CD4-positive, alpha-beta T cell (primary cell): ENCODE data around the gene LRP1B. TPM values are rescaled to one million over a fixed set of nuclear protein-coding genes. Genes with fewer than 3 reads are reported as not detected.

Experiments used
- ATAC-seq: fragments of 200-7000 bp; cut with Tn5 transposase; one replicate; pipeline ENCODE4 v1.10.0; 2022; ENCODE audit warnings: mild to moderate bottlenecking; ENCODE audit not compliant: poor library complexity
- CTCF ChIA-PET: fragments of 350-600 bp; sonication (Branson Sonifier 250); formaldehyde crosslinking; loops from one replicate; lab custom pipeline; 2021; ENCODE audit warnings: antibody characterized with exemption, inconsistent platforms; lab: Charles Lee
- POLR2A ChIA-PET: fragments of 350-600 bp; sonication (Branson Sonifier 250); formaldehyde crosslinking; loops from one replicate; lab custom pipeline; 2021; ENCODE audit warnings: antibody characterized with exemption, inconsistent platforms; lab: Charles Lee
- DNase-seq, 14 experiments: peaks; one replicate each; pipeline ENCODE4 v3.0.0-alpha.2; 2013 to 2020; ENCODE audit warnings: mixed read lengths in 2 of 14
- H3K27ac ChIP-seq, 2 donors: one replicate each; pipeline versions ENCODE4 v1.5.1 to v1.7.0; 2013; ENCODE audit warnings: low read length in 2 of 2, low read depth in 1 of 2, mild to moderate bottlenecking in 1 of 2
- H3K27me3 ChIP-seq, 2 experiments: 1 replicate in 1 of 2; 2 replicates in 1 of 2; pipeline versions ENCODE4 v1.6.1 to v1.7.0; 2013; ENCODE audit warnings: low read length in 2 of 2, control low read depth in 1 of 2, mild to moderate bottlenecking in 1 of 2, moderate library complexity in 1 of 2; ENCODE audit not compliant: insufficient read depth in 2 of 2, control insufficient read depth in 1 of 2
- H3K36me3 ChIP-seq: one replicate; pipeline ENCODE4 v1.6.1; 2013; ENCODE audit warnings: low read length, control low read depth; ENCODE audit not compliant: insufficient read depth
- H3K4me1 ChIP-seq: one replicate; pipeline ENCODE4 v1.6.1; 2013; ENCODE audit warnings: low read length, control low read depth; ENCODE audit not compliant: insufficient read depth
- H3K4me3 ChIP-seq: one replicate; pipeline ENCODE4 v1.5.1; 2013; ENCODE audit warnings: mild to moderate bottlenecking, low read length, moderate library complexity
- H3K9me3 ChIP-seq, 2 experiments: 1 replicate in 1 of 2; 2 replicates in 1 of 2; pipeline versions ENCODE4 v1.6.1 to v1.7.0; 2013; ENCODE audit warnings: low read length in 2 of 2, mild to moderate bottlenecking in 2 of 2, control low read depth in 1 of 2, moderate library complexity in 1 of 2; ENCODE audit not compliant: control insufficient read depth in 1 of 2, insufficient read depth in 1 of 2
- H3K27ac Mint-ChIP-seq: one replicate; pipeline ENCODE4 v1.8.0; 2020; ENCODE audit warnings: mixed read lengths
- H3K27me3 Mint-ChIP-seq: one replicate; pipeline ENCODE4 v1.8.0; 2021; ENCODE audit warnings: mixed read lengths
- H3K36me3 Mint-ChIP-seq: one replicate; pipeline ENCODE4 v1.8.0; 2021; ENCODE audit warnings: low read depth, mixed read lengths
- H3K4me1 Mint-ChIP-seq: one replicate; pipeline ENCODE4 v1.8.0; 2021; ENCODE audit warnings: low read depth, mixed read lengths
- H3K4me3 Mint-ChIP-seq: one replicate; pipeline ENCODE4 v1.8.0; 2020; ENCODE audit warnings: mild to moderate bottlenecking, mixed read lengths
- H3K9me3 Mint-ChIP-seq: one replicate; pipeline ENCODE4 v1.8.0; 2020; ENCODE audit warnings: mixed read lengths
- intact Hi-C, 2 experiments: fragments of 100-400 bp; cut with DNase I in 1 of 2; cut with micrococcal nuclease in 1 of 2; formaldehyde crosslinking; loops; one replicate each; pipeline versions ENCODE4 v1.15.1 to v1.9.0; 2023 to 2025; cut with DNase I, micrococcal nuclease
- total RNA-seq, 174 experiments: library from RNA in 2 of 174; stranded (reverse) in 2 of 174; gene quantifications; one replicate each; pipeline ENCODE4 v1.2.3 and lab custom pipeline; 2021 to 2026
- TF ChIP-seq, protein P1 (sequence below): fragments of 200-600 bp; IDR thresholded peaks from one replicate; pipeline ENCODE4 v1.8.0; 2022; ENCODE audit warnings: antibody characterized with exemption, mild to moderate bottlenecking

The LRP1B gene
- total RNA-seq, 2 experiments from 2014 or later, result not detected

DNA sequence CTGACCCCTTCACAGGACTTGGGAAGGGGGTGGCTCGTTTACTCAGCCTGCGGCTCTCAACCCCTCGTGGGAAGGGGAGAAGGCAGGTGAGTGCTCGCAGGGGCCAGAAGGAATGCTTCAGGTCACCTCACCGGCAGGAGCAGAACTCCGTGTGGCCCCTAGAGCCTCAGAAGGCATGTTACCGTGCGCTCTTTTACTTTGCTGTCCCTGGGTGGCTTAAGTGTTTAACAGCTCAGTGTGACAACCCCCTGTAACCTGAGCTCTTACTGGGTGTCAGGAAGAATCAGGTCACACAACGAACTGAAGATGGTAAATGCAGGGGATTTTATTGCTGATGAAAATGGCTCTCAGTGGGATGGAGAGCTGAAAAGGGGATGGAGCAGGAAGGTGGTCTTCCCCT is 1235.4 kb downstream of the LRP1B start:
- Histone ChIP-seq H3K27me3 (no peaks in the 10 kb centered on the region), H3K4me1 (no peaks in the 10 kb centered on the region)
- CTCF ChIA-PET, result no interaction called here

DNA sequence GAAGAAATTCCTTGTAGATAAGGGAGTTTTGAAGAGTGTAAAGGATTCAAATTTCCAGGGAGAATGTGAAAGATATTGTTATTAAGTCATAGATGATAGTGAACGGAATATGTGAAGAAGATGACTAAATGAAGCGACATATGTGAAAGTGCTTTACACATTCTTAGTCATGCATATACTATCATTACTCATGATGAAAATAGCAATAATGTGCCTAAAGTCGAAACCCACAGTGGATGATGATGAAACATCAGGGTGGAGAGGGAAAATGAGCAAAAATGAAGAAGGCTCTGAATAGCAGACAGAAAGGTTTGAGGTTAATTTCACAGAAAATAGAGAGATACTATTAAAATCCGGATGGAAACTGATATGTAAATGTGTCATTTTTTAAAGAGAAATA is 1237.1 kb downstream of the LRP1B start:
- H3K27me3 ChIP-seq, result no peaks in the 10 kb centered on the region
- peaks cover 3 to 7% of the 10 kb centered on the region in 2 experiments for H3K9me3 ChIP-seq
- no peak overlapping the region for H3K27ac Mint-ChIP-seq
- peaks cover 18% of the 10 kb centered on the region for H3K9me3 Mint-ChIP-seq
- intact Hi-C loops, result no loop called here
- no peaks in the 10 kb centered on the region for H3K36me3 ChIP-seq
- no peaks in the 10 kb centered on the region for H3K27me3 Mint-ChIP-seq
- H3K4me3 ChIP-seq, result no peak overlapping the region
- TF ChIP-seq, protein P1, sequence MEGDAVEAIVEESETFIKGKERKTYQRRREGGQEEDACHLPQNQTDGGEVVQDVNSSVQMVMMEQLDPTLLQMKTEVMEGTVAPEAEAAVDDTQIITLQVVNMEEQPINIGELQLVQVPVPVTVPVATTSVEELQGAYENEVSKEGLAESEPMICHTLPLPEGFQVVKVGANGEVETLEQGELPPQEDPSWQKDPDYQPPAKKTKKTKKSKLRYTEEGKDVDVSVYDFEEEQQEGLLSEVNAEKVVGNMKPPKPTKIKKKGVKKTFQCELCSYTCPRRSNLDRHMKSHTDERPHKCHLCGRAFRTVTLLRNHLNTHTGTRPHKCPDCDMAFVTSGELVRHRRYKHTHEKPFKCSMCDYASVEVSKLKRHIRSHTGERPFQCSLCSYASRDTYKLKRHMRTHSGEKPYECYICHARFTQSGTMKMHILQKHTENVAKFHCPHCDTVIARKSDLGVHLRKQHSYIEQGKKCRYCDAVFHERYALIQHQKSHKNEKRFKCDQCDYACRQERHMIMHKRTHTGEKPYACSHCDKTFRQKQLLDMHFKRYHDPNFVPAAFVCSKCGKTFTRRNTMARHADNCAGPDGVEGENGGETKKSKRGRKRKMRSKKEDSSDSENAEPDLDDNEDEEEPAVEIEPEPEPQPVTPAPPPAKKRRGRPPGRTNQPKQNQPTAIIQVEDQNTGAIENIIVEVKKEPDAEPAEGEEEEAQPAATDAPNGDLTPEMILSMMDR, result no peak
- H3K27ac ChIP-seq, result no peak overlapping the region
- no peak overlapping the region for H3K4me3 Mint-ChIP-seq
- no peaks in the 10 kb centered on the region for H3K36me3 Mint-ChIP-seq
- DNase-seq (no peak), ATAC-seq (no peak)
- ChIA-PET CTCF (no interaction called here), POLR2A (no interaction called here)
- no peaks in the 10 kb centered on the region for H3K4me1 ChIP-seq
- H3K4me1 Mint-ChIP-seq, result no peaks in the 10 kb centered on the region

More for the DNA sequence above, 1235.4 kb downstream of the LRP1B start:
- H3K27ac Mint-ChIP-seq, result no peak overlapping the region
- H3K36me3 Mint-ChIP-seq, result no peaks in the 10 kb centered on the region
- no peak overlapping the region for H3K4me3 Mint-ChIP-seq
- Histone ChIP-seq H3K27ac (no peak overlapping the region), H3K9me3 (peaks cover 3 to 6% of the 10 kb centered on the region in 2 experiments), H3K4me3 (no peak overlapping the region), H3K36me3 (no peaks in the 10 kb centered on the region)
- no peaks in the 10 kb centered on the region for H3K4me1 Mint-ChIP-seq
- ATAC-seq, result no peak
- POLR2A ChIA-PET, result no interaction called here
- no peaks in the 10 kb centered on the region for H3K27me3 Mint-ChIP-seq
- TF ChIP-seq, protein P1, result no peak
- no peak for DNase-seq
- intact Hi-C loops, result no loop called here
- peaks cover 18% of the 10 kb centered on the region for H3K9me3 Mint-ChIP-seq

DNA sequence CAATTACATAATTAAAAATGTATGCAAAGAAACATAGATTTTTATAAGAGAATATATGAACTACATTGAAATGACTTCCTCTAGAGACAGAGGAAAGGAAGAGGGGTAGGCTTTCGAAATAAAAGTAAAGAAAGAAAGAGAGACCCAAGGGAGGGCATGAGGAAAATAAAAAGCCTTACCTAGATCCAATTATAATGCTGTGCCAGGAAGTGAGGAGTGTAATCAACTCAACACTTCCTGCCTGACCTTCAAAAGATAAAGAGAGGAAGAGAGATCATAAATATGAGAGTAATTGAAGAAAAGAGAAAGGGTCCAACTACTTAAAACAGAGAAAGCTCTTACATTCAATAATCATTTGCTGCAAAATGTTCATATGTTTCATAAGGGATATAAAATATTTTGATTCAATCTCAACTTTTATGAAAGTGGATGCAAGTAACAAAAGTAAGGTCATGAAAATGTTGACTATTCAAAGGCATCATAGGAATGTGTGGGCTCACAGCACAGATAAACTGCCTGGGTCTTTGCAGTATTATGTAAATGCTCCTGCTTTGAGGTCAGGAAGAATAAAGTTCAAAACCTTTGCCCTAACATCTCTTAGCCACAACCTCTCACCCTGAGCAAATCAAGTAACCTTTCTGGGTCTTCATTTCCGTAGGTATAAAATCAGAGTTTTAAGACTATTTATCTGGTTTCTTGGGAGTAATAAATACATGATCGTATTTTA is 1237.7 kb downstream of the LRP1B start:
- H3K27me3 ChIP-seq, result no peaks in the 10 kb centered on the region
- H3K27me3 Mint-ChIP-seq, result no peaks in the 10 kb centered on the region
- no peak for DNase-seq
- H3K9me3 Mint-ChIP-seq, result peaks cover 18% of the 10 kb centered on the region
- ChIA-PET CTCF (no interaction called here), POLR2A (no interaction called here)
- no peak for ATAC-seq
- H3K4me1 Mint-ChIP-seq, result no peaks in the 10 kb centered on the region
- no peak overlapping the region for H3K27ac Mint-ChIP-seq
- no peaks in the 10 kb centered on the region for H3K36me3 ChIP-seq
- H3K4me3 Mint-ChIP-seq, result no peak overlapping the region
- peaks cover 0 to 10% of the 10 kb centered on the region in 2 experiments for H3K9me3 ChIP-seq
- no peak overlapping the region for H3K27ac ChIP-seq
- intact Hi-C loops, result no loop called here
- H3K36me3 Mint-ChIP-seq, result no peaks in the 10 kb centered on the region
- no peaks in the 10 kb centered on the region for H3K4me1 ChIP-seq
- no peak overlapping the region for H3K4me3 ChIP-seq
- TF ChIP-seq, protein P1, result no peak
